ENCODE data around the gene GP5. TPM values are rescaled to one million over a fixed set of nuclear protein-coding genes. Genes with fewer than 3 reads are reported as not detected.

GP5 gene
- total and polyA plus RNA-seq, 7 experiments from 2014 or later, result 1.4 to 11.3 (median 6.2) TPM

- no peak overlapping the region for H3K27ac ChIP-seq (ENCODE audit: low read depth, low read length)
- no peaks in the 10 kb centered on the region for H3K27me3 ChIP-seq (ENCODE audit: control insufficient read depth in 2 of 2, insufficient read depth in 2 of 2, low read length in 2 of 2)
- no peak overlapping the region for H3K27ac Mint-ChIP-seq
- ATAC-seq (no peak), DNase-seq (no peak)
- ChIA-PET POLR2A (no interaction called here), CTCF (interaction anchor here (1.2 kb wide), 1 partner anchor 12 kb away, joined by 3 read pairs; no protein-coding TSS in a partner anchor)
- H3K27me3 Mint-ChIP-seq, result peaks cover 0 to 9% (median 0%) of the 10 kb centered on the region in 5 donors
- no peaks in the 10 kb centered on the region for H3K36me3 ChIP-seq (ENCODE audit: control insufficient read depth in 2 of 3, insufficient read depth in 3 of 3, low read length in 3 of 3)
- H3K9me3 Mint-ChIP-seq, result no peaks in the 10 kb centered on the region
- intact Hi-C loops (cut with micrococcal nuclease), result no loop called here
- no peak overlapping the region for H3K4me3 Mint-ChIP-seq
- H3K36me3 Mint-ChIP-seq, result peaks cover 0 to 5% (median 0%) of the 10 kb centered on the region in 5 donors
- no peaks in the 10 kb centered on the region for H3K9me3 ChIP-seq (ENCODE audit: control insufficient read depth in 2 of 3, low read length in 3 of 3)
- peaks cover 0 to 6% (median 0%) of the 10 kb centered on the region in 7 donors for H3K4me1 Mint-ChIP-seq
- no peaks in the 10 kb centered on the region for H3K4me1 ChIP-seq (ENCODE audit: control insufficient read depth in 2 of 2, insufficient read depth in 2 of 2, low read length in 2 of 2)
- no peak overlapping the region for H3K4me3 ChIP-seq (ENCODE audit: low read length)
Measured at GRCh38 chr3:194383276-194383940, 15.7 kb downstream of the GP5 start.

- no peaks in the 10 kb centered on the region for H3K9me3 ChIP-seq (ENCODE audit: control insufficient read depth in 2 of 3, low read length in 3 of 3)
- Mint-ChIP-seq H3K27me3 (peaks cover 0 to 9% (median 0%) of the 10 kb centered on the region in 5 donors), H3K27ac (no peak overlapping the region), H3K4me1 (peaks cover 0 to 4% (median 0%) of the 10 kb centered on the region in 7 donors), H3K4me3 (no peak overlapping the region), H3K36me3 (peaks cover 0 to 2% (median 0%) of the 10 kb centered on the region in 5 donors), H3K9me3 (no peaks in the 10 kb centered on the region)
- POLR2A ChIA-PET, result no interaction called here
- no peak overlapping the region for H3K27ac ChIP-seq (ENCODE audit: low read depth, low read length)
- H3K27me3 ChIP-seq (ENCODE audit: control insufficient read depth in 2 of 2, insufficient read depth in 2 of 2, low read length in 2 of 2), result no peaks in the 10 kb centered on the region
- no peak overlapping the region for H3K4me3 ChIP-seq (ENCODE audit: low read length)
- DNase-seq (no peak), ATAC-seq (no peak)
- no peaks in the 10 kb centered on the region for H3K4me1 ChIP-seq (ENCODE audit: control insufficient read depth in 2 of 2, insufficient read depth in 2 of 2, low read length in 2 of 2)
- intact Hi-C loops (cut with micrococcal nuclease), result no loop called here
- no peaks in the 10 kb centered on the region for H3K36me3 ChIP-seq (ENCODE audit: control insufficient read depth in 2 of 3, insufficient read depth in 3 of 3, low read length in 3 of 3)
- CTCF ChIA-PET, result interaction anchor here (1.2 kb wide), 1 partner anchor 13 kb away, joined by 3 read pairs; no protein-coding TSS in a partner anchor
Measured at GRCh38 chr3:194382892-194383223, 16.2 kb downstream of the GP5 start.

GRCh38 chr3:194382196-194382891, 16.7 kb downstream of the GP5 start:
- Mint-ChIP-seq H3K27me3 (peaks cover 0 to 7% (median 0%) of the 10 kb centered on the region in 5 donors), H3K36me3 (no peaks in the 10 kb centered on the region), H3K4me1 (no peaks in the 10 kb centered on the region), H3K9me3 (no peaks in the 10 kb centered on the region), H3K27ac (no peak overlapping the region), H3K4me3 (no peak overlapping the region)
- POLR2A ChIA-PET, result no interaction called here
- Histone ChIP-seq H3K36me3 (ENCODE audit: control insufficient read depth in 2 of 3, insufficient read depth in 3 of 3, low read length in 3 of 3) (no peaks in the 10 kb centered on the region), H3K4me3 (ENCODE audit: low read length) (no peak overlapping the region), H3K9me3 (ENCODE audit: control insufficient read depth in 2 of 3, low read length in 3 of 3) (no peaks in the 10 kb centered on the region), H3K27ac (ENCODE audit: low read depth, low read length) (no peak overlapping the region), H3K27me3 (ENCODE audit: control insufficient read depth in 2 of 2, insufficient read depth in 2 of 2, low read length in 2 of 2) (no peaks in the 10 kb centered on the region), H3K4me1 (ENCODE audit: control insufficient read depth in 2 of 2, insufficient read depth in 2 of 2, low read length in 2 of 2) (no peaks in the 10 kb centered on the region)
- intact Hi-C loops (cut with micrococcal nuclease), result no loop called here
- no peak for DNase-seq
- CTCF ChIA-PET, result interaction anchor here (1.2 kb wide), 1 partner anchor 13 kb away, joined by 3 read pairs; no protein-coding TSS in a partner anchor
- ATAC-seq, result no peak

- intact Hi-C loops (cut with micrococcal nuclease), result no loop called here
- ATAC-seq (no peak), DNase-seq (no peak)
- Mint-ChIP-seq H3K36me3 (no peaks in the 10 kb centered on the region), H3K27me3 (peaks cover 0 to 10% (median 0%) of the 10 kb centered on the region in 5 donors), H3K4me1 (no peaks in the 10 kb centered on the region), H3K9me3 (no peaks in the 10 kb centered on the region), H3K27ac (no peak overlapping the region), H3K4me3 (no peak overlapping the region)
- Histone ChIP-seq H3K4me3 (ENCODE audit: low read length) (no peak overlapping the region), H3K36me3 (ENCODE audit: control insufficient read depth in 2 of 3, insufficient read depth in 3 of 3, low read length in 3 of 3) (no peaks in the 10 kb centered on the region), H3K27ac (ENCODE audit: low read depth, low read length) (no peak overlapping the region), H3K4me1 (ENCODE audit: control insufficient read depth in 2 of 2, insufficient read depth in 2 of 2, low read length in 2 of 2) (no peaks in the 10 kb centered on the region), H3K27me3 (ENCODE audit: control insufficient read depth in 2 of 2, insufficient read depth in 2 of 2, low read length in 2 of 2) (no peaks in the 10 kb centered on the region), H3K9me3 (ENCODE audit: control insufficient read depth in 2 of 3, low read length in 3 of 3) (no peaks in the 10 kb centered on the region)
- CTCF ChIA-PET, result no interaction called here
- POLR2A ChIA-PET, result no interaction called here
Measured at GRCh38 chr3:194381460-194381875, 17.6 kb downstream of the GP5 start.

- ChIA-PET POLR2A (interaction anchor here (1.2 kb wide), 1 partner anchor 17 kb away, joined by 3 read pairs; no protein-coding TSS in a partner anchor), CTCF (interaction anchor here (0.7 kb wide), 1 partner anchor 16 kb away, joined by 3 read pairs; no protein-coding TSS in a partner anchor)
- no peaks in the 10 kb centered on the region for H3K4me1 ChIP-seq (ENCODE audit: control insufficient read depth in 2 of 2, insufficient read depth in 2 of 2, low read length in 2 of 2)
- H3K4me3 Mint-ChIP-seq, result no peak overlapping the region
- ATAC-seq (no peak), DNase-seq (no peak)
- H3K27me3 Mint-ChIP-seq, result peaks cover 0 to 16% (median 0%) of the 10 kb centered on the region in 5 donors
- no peak overlapping the region for H3K27ac ChIP-seq (ENCODE audit: low read depth, low read length)
- H3K9me3 Mint-ChIP-seq, result no peaks in the 10 kb centered on the region
- H3K27me3 ChIP-seq (ENCODE audit: control insufficient read depth in 2 of 2, insufficient read depth in 2 of 2, low read length in 2 of 2), result no peaks in the 10 kb centered on the region
- H3K9me3 ChIP-seq (ENCODE audit: control insufficient read depth in 2 of 3, low read length in 3 of 3), result no peaks in the 10 kb centered on the region
- H3K27ac Mint-ChIP-seq, result no peak overlapping the region
- no peaks in the 10 kb centered on the region for H3K36me3 ChIP-seq (ENCODE audit: control insufficient read depth in 2 of 3, insufficient read depth in 3 of 3, low read length in 3 of 3)
- H3K36me3 Mint-ChIP-seq, result no peaks in the 10 kb centered on the region
- no peak overlapping the region for H3K4me3 ChIP-seq (ENCODE audit: low read length)
- intact Hi-C loops (cut with micrococcal nuclease), result no loop called here
- no peaks in the 10 kb centered on the region for H3K4me1 Mint-ChIP-seq
Measured at GRCh38 chr3:194380326-194380725, 18.7 kb downstream of the GP5 start.

GRCh38 chr3:194379651-194380050, 19.4 kb downstream of the GP5 start:
- H3K4me1 Mint-ChIP-seq, result peaks cover 0 to 4% (median 0%) of the 10 kb centered on the region in 7 donors
- no peaks in the 10 kb centered on the region for H3K4me1 ChIP-seq (ENCODE audit: control insufficient read depth in 2 of 2, insufficient read depth in 2 of 2, low read length in 2 of 2)
- no peaks in the 10 kb centered on the region for H3K9me3 ChIP-seq (ENCODE audit: control insufficient read depth in 2 of 3, low read length in 3 of 3)
- ATAC-seq (no peak), DNase-seq (no peak)
- H3K4me3 Mint-ChIP-seq, result no peak overlapping the region
- no peaks in the 10 kb centered on the region for H3K36me3 ChIP-seq (ENCODE audit: control insufficient read depth in 2 of 3, insufficient read depth in 3 of 3, low read length in 3 of 3)
- no peaks in the 10 kb centered on the region for H3K27me3 ChIP-seq (ENCODE audit: control insufficient read depth in 2 of 2, insufficient read depth in 2 of 2, low read length in 2 of 2)
- intact Hi-C loops (cut with micrococcal nuclease), result no loop called here
- peaks cover 0 to 17% (median 4%) of the 10 kb centered on the region in 5 donors for H3K27me3 Mint-ChIP-seq
- no peaks in the 10 kb centered on the region for H3K9me3 Mint-ChIP-seq
- H3K27ac Mint-ChIP-seq, result no peak overlapping the region
- ChIA-PET CTCF (no interaction called here), POLR2A (no interaction called here)
- no peak overlapping the region for H3K4me3 ChIP-seq (ENCODE audit: low read length)
- H3K27ac ChIP-seq (ENCODE audit: low read depth, low read length), result no peak overlapping the region
- no peaks in the 10 kb centered on the region for H3K36me3 Mint-ChIP-seq

All from naive thymus-derived CD4-positive, alpha-beta T cell (primary cell).